ENCODE measurements around the gene LIMK1.

LIMK1 gene

DNA sequence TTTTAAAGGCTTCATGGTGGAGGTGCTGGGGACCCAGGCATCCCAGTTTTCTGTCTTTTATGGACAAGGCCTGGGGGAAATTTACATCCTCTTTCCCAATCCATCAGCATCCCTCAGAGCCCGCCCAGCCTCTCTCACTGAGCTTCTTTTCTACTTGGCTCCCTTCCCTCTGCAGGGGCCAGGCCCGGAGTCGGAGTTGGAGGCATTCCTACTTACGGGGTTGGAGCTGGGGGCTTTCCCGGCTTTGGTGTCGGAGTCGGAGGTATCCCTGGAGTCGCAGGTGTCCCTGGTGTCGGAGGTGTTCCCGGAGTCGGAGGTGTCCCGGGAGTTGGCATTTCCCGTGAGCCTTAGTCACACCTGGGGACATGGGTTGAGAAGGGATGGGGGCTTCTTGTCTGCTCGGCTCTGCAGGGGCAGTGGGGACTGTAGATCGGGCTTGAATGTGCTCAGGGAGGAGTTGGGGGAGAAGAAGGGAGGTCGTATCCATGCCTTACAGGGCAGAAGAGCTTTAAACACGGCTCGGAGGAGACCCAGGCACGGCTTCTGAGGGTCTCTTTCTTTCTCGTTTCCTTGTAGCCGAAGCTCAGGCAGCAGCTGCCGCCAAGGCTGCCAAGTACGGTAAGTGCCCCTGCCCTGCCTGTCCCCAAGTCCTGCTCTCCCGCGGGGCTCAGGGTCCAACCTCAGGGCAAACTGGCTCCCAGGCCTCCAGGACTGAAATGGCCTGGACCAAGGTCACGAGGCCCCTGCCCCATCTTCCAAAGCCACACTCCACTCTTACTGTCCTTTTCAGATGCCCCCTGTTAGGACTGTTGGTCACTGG lies 27.3 kb upstream of the LIMK1 start:
- no peak for DNase-seq (ENCODE audit: low spot score)

DNA sequence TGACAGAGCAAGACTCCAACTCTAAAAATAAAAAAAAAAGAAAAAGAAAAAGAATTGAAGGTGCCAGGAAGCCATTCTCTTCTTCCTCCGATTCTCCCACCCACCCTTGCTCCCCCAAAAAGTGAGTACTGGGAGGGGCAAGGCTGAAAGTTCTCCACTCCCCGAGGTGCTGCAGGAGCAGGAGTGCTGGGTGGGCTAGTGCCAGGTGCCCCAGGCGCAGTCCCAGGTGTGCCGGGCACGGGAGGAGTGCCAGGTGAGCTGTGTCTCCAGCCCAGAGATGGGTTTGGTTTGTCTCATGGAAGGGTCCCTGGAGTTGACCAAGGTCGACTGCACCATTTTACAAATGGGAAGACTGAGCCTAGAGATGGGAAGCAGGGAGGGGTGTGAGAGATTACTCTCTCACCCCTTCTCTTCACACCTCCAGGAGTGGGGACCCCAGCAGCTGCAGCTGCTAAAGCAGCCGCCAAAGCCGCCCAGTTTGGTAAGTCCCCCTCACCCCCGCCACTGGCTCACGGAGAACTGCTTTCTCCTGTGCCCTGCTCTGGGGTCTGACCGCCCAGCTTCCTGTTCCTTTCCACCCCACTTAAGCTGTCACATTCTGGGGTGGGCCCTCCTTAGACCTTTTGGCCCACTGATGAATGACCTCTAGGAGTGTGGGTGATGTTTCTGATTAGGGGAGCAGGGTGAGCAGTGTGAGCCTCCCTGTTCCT lies 26.2 kb upstream of the LIMK1 start:
- no peak for DNase-seq (ENCODE audit: low spot score)

DNA sequence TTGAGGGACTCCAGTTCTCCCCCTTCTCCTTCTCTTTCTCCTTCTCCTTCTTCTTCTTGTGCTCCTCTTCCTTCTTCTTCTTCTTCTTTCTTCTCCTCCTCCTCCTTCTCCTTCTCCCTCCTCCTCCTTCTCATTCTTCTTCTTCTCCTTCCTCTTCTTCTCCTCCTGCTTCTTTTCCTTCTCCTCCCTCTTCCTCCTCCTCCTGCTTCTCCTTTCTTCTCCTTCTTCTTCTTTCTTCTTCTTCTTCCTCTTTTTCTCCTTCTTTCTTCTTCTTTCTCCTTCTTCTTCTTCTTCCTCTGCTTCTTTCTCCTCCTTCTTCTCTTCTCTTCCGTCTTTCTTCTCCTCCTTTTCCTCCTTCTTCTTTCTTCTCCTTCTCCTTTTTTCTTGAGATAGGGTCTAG lies 25.6 kb upstream of the LIMK1 start:
- no peak for DNase-seq (ENCODE audit: low spot score)

DNA sequence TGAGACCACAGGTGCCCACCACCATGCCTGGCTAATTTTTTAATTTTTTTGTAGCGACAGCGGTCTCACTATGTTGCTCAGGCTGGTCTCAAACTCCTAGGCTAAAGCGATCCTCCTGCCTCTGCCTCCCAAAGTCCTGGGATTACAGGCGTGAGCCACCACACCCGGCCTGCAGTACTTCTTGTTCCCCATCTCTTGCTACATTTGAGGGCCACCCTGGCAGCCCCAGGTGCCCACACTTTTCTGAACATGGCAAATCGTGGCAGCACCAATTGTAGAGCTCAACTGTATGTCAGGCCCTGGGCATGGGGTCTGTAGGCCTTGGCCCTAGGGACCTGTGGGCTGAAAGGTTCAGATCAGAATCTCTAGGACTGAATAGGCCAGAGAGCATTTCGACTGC lies 25.1 kb upstream of the LIMK1 start:
- DNase-seq (ENCODE audit: low spot score) = no peak

DNA sequence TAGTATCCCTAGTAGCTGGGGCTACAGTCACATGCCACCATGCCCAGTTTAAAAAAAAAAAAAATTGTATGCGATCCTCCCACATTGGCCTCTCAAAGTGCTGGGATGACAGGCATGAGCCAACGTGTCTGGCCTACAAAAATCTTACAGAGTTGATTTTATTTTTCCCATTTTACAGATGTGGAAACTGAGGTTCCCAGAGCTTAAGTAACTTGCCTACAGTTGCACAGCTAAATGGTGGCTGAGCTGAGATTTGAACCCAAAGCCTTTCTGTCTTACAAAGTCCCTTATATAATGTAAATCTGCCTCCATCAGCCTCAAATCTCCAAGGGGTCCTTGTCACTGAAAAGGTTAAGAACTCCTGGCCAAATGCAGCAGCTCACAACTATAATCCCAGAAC lies 24.6 kb upstream of the LIMK1 start:
- DNase-seq (ENCODE audit: low spot score) = no peak

DNA sequence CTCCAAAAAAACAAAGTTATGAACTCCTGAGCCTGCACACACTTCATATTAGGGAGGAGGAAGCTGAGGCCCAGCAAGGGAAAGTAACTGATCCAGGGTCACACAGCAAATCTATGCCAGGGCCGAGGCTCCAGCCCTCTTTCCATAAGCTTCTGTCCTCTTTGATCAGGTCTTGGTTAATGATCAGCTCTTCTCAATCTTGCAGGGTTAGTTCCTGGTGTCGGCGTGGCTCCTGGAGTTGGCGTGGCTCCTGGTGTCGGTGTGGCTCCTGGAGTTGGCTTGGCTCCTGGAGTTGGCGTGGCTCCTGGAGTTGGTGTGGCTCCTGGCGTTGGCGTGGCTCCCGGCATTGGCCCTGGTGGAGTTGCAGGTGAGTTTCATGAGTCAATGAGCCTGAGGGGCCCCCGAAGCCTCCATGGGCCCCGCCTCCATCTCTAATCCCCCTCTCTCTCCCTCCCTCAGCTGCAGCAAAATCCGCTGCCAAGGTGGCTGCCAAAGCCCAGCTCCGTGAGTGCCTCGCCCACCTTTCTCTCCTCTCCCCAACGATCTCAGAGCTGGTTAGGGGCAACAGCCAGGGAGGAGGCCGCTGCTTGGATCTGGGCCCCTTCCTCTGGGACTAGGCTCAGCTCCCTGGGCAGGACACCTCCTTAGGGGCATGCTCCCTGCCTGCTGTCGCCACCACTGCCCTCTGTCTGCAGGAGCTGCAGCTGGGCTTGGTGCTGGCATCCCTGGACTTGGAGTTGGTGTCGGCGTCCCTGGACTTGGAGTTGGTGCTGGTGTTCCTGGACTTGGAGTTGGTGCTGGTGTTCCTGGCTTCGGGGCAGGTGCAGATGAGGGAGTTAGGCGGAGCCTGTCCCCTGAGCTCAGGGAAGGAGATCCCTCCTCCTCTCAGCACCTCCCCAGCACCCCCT lies 23.7 kb upstream of the LIMK1 start:
- no peak for DNase-seq (ENCODE audit: low spot score)

DNA sequence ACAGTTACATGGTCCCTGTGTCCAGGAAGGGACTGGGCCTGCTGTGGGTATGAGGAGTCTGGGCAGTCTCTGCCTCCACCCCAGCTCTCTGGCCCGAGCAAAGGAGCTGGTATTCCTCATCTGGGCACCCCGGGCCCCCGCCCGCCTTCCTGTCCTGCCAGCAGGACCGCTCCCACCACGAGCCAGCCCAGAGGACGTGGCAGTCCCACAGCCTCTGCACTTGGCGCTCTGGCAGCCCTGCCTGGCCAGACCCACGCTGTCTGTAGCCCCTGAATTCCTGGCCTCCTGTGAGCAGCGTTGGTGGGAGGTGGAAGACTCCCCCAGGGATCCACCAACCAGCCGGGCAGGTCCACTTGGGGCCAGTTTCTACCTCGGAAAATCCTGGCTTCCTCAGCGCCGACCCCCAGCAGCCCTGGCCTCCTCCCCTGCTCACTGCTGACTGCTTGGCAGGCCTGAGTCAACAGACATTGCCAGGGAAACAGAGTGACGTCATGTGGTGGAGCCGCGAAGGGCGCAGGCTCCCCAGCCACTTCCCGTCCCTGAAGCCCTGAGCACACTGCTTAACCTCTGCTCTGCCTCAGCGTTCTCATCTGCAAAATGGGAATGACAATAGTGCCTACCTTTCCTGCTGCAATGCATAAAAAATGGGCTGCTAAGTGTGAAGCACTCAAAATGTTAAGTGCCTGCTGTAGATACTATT lies 21.6 kb upstream of the LIMK1 start:
- peak; percentile 87 for DNase-seq (ENCODE audit: low spot score)

DNA sequence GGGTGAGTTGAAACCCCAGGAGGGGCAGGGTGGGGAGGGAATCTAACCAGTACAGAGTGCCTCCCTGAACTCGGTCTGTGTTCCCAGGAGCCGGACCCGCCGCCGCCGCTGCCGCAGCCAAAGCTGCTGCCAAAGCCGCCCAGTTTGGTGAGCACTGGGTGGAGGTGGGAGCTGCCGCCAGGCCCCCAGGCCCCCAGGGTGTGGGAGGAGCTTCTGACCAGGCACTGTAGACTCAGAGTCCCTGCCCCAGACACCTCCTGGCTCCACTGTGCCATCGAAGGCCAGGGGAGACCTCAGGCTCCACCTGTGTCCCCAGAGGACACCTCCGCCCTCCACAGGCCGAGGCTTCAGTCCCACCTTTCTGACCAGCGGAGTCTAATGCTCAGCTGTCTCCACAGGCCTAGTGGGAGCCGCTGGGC lies 20.4 kb upstream of the LIMK1 start:
- DNase-seq (ENCODE audit: low spot score) = no peak

DNA sequence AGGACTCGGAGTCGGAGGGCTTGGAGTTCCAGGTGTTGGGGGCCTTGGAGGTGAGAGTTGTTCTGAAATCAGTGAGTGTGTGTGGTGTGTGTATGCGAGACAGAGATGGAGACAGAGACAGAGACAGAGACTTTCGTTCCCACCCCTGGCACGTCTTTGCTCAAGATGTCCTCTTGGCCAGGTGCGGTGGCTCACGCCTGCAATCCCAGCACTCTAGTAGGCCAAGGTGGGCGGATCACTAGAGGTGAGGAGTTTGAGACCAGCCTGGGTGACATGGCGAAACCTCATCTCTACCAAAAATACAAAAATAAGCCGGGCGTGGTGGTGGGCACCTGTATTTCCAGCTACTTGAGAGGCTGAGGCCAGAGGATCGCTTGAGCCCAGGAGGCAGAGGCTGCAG lies 20.0 kb upstream of the LIMK1 start:
- no peak for DNase-seq (ENCODE audit: low spot score)

DNA sequence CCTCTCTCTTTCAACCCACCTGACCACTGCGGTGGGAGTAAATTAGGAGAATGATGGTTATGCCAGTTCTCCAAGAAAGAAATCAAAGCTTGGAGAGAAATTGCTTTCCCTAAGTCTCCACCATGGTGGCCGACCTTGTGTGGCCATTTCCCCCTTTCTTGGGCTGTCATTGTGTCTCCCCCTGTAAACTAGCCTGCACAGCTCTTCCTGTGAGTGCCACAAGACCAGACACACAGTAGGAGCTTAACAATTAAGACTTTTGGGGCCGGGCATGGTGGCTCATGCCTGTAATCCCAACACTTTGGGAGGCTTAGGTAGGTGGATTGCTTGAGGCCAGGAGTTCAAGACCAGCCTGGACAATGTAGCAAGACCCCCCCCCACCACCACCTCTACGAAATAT lies 18.9 kb upstream of the LIMK1 start:
- DNase-seq (ENCODE audit: low spot score) = no peak

DNA sequence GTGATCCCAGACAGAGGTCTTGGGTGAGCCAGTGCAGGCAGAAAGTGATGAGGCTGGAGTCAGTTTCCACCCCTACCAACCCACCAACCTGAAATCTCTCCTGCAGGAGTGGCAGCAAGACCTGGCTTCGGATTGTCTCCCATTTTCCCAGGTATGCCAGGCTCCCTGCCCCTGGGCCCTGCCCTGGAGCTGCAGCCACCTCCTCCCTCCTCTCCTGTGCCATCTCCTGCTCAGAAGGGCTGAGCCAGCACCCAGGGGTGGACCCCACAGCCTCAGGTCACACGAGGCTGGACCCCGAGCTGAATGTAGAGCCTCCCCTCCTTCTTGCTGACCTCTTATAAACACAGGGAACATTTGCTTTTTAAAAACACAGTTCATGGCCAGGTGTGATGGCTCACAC lies 17.0 kb upstream of the LIMK1 start:
- DNase-seq (ENCODE audit: low spot score) = no peak

DNA sequence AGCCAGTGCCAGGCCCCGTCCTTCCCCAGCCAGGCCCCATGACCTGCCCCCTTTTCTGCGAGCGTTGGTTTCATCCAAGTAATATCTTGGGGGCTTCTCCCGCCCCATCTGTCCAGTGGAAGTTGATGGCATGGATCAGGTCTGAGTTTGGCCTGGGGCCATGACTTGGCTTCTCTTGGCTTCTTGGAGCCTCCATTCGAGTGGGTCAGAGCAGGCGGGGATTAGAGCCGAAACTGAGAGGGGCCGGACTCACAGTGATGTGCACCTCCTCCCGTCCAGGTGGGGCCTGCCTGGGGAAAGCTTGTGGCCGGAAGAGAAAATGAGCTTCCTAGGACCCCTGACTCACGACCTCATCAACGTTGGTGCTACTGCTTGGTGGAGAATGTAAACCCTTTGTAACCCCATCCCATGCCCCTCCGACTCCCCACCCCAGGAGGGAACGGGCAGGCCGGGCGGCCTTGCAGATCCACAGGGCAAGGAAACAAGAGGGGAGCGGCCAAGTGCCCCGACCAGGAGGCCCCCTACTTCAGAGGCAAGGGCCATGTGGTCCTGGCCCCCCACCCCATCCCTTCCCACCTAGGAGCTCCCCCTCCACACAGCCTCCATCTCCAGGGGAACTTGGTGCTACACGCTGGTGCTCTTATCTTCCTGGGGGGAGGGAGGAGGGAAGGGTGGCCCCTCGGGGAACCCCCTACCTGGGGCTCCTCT lies 15.1 kb upstream of the LIMK1 start:
- no peak for DNase-seq (ENCODE audit: low spot score)

DNA sequence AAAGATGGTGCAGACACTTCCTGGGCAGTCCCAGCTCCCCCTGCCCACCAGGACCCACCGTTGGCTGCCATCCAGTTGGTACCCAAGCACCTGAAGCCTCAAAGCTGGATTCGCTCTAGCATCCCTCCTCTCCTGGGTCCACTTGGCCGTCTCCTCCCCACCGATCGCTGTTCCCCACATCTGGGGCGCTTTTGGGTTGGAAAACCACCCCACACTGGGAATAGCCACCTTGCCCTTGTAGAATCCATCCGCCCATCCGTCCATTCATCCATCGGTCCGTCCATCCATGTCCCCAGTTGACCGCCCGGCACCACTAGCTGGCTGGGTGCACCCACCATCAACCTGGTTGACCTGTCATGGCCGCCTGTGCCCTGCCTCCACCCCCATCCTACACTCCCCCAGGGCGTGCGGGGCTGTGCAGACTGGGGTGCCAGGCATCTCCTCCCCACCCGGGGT lies 14.5 kb upstream of the LIMK1 start:
- DNase-seq (ENCODE audit: low spot score) = no peak

DNA sequence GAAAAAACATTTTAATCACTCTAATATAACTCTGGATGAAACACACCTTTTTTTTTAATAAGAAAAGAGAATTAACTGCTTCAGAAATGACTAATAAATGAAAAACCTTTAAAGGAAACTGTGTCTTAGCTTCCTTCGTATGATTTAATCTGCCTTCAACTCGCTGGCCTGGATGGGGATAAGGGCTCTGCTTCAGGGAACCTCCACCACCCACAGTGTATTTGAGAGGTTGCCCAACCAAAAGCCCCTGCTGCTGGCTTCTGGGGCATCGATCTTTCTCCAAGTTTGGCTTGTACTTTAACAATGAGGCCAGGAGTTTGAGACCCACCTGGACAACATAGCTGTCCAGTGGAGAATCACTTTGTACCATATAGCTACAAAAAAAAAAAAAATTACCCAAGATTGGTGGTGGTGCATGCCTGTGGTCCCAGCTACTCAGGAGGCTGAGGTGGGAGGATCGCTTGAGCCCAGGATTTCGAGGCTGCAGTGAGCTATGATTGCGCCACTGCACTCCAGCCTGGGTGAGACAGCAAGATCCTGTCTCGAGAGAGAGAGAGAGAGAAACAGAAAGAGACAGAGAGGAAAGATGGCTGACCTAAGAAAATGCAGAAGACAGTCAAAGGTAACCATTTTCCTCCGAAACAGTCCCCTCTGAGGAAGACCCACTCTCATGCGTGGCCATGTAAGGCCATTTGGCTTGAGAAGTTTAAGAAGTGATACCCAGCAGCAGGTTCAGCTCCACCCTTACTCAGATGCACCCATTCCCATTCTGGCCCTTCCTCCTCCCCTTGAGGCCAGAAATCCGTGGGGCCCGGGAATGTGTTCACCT lies 13.6 kb upstream of the LIMK1 start:
- no peak for DNase-seq (ENCODE audit: low spot score)

DNA sequence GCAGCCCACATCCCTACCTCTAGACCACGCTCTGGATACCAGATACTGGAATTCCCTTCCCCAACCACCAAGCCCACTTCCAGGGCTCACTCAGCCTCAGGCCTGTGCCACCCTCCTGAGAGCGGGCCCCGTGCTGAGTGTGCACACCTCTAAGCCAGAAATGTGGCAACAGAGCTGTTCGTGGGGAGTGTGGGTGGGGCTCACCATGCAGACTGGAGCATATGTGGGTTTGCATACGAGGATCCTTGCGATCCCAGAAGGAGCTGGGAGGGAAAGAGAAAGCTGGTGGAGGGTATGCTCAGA lies 13.0 kb upstream of the LIMK1 start:
- DNase-seq (ENCODE audit: low spot score) = no peak

DNA sequence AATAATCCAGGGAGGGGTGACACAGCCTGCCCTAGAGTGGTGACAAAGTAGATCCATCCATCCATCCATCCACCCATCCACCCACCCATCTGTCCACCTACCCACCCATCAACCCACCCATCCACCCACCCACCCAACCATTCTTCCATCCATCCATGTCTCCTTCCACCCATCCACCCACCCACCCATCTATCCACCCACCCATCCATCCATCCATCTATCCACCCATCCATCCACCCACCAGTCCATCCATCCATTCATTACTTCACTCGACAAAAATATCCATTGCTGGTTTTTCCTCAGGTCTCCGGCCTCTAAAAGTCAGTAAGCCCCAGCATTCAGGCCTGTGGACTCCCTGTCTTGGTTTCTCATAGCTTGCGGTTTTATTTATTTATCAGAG lies 12.5 kb upstream of the LIMK1 start:
- no peak for DNase-seq (ENCODE audit: low spot score)

DNA sequence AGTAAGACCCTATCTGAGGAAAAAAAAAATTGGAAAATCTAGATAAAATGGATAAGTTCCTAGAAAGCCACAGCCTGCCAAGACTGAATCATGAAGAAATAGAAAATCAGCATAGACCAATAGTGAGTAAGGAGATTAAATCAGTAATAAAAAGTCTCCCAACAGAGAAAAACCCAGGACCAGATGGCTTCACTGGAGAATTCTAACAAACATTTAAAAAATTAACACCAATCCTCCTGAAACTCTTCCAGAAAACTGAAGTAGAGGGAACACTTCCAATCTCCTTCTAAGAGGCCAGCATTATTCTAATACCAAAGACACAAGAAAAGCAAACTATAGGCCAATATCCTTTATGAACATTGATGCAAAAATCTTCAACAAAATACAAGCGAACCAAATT lies 8.8 kb upstream of the LIMK1 start:
- DNase-seq (ENCODE audit: low spot score) = no peak

DNA sequence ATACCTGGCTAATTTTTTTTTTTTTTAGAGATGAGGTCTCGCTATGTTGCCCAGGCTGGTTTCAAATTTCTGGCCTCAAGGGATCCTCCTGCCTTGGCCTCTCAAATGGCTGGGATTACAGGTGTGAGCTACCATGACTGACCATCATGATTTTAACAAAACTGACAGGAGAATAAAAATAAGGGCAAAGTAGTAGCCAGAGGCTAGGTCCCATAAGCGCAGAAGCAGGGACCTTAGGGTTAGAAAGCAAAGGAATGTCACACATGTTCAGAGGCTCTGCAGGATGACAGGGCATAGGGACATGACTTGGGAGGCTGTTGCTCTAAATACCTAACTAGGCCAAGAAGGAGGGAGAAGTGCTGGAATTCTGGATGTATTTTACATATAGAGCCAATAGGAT lies 5.1 kb upstream of the LIMK1 start:
- no peak for DNase-seq (ENCODE audit: low spot score)

DNA sequence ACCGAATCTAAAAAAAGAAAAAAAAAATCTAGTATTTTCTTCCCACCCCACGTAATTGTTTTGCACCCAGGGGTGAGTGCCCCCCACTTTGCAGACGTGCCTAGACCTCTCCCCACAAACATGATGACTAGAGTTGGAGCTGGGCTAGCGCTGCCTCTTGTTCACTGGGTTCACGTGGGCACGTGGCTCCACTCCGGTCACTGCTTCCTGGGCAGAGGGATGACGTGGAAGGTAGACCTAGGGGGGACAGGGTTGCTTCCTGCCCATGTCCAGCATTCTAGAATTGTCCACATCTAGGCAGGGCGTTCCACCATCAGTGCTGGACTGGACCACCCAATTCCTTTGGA lies 861 bp upstream of the LIMK1 start:
- DNase-seq (ENCODE audit: low spot score) = no peak

DNA sequence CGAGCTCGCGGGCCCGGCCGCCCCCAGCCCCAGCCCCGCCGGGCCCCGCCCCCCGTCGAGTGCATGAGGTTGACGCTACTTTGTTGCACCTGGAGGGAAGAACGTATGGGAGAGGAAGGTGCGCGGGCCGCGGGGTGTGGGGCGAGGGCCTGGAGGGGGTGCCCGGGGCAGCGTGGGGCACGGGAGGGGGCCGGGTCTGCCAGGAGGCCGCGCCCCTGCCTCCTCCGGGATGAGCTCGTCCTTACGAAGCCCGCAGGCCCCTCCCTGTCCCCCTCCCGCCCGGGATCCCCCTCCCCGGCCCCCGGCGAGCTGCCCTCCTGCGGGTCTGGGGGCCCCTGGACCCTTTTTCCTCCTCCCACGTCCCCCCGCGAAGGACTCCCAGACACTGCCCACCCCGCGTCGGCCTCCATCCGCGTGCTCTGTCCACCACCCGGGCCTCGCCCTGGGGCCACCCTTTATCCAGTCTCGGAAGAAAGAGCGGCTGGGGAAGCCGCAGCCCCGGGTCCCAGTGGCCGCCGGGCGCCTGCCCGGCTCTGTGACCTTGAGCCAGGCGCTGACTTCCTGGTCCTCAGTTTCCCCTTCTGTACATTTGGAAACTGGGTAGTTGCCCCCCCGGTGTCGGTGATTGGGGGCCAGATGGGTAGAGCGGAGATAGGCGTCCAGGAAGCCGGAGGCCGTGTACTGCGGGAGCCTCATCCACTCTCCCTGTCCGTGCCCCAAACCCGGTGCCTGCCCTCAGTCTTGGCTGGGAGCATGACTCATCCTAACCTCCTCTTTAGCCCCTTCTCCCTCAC lies 521 bp downstream of the LIMK1 start:
- peak; percentile 16 for DNase-seq (ENCODE audit: low spot score)
